SK-N-SH (cell line): Measurements from ENCODE around the gene TTC28.

ENCODE experiments used
- CTCF ChIP-seq: fragments of 200-600 bp; sonication (generic); IDR thresholded peaks from 2 replicates; pipeline ENCODE4 v1.6.1; 2017; ENCODE audit warnings: antibody characterized with exemption, mild to moderate bottlenecking, moderate library complexity
- EP300 ChIP-seq, 2 experiments: IDR thresholded peaks; 2 replicates each; pipeline versions ENCODE4 v1.4.0 to v1.6.1; 2012; ENCODE audit warnings: borderline replicate concordance in 1 of 2, low read depth in 1 of 2, low read length in 1 of 2
- JUND ChIP-seq: IDR thresholded peaks from 2 replicates; pipeline ENCODE4 v1.4.0; 2012
- RFX5 ChIP-seq: IDR thresholded peaks from 2 replicates; pipeline ENCODE4 v1.6.1; 2012; ENCODE audit warnings: mild to moderate bottlenecking, improper control_type of control experiment, low read length
- TF ChIP-seq, protein P1 (sequence below): IDR thresholded peaks from 2 replicates; pipeline ENCODE4 v1.6.1; 2012; ENCODE audit warnings: mild to moderate bottlenecking, low read depth, low read length, moderate library complexity

- TF ChIP-seq CTCF (no peak), EP300 (IDR thresholded peaks at IDR 0.05; ENCODE audit: borderline replicate concordance in 1 of 2, low read depth in 1 of 2, low read length in 1 of 2) (no peak), JUND (no peak), RFX5 (no peak)
- TF ChIP-seq, protein P1, sequence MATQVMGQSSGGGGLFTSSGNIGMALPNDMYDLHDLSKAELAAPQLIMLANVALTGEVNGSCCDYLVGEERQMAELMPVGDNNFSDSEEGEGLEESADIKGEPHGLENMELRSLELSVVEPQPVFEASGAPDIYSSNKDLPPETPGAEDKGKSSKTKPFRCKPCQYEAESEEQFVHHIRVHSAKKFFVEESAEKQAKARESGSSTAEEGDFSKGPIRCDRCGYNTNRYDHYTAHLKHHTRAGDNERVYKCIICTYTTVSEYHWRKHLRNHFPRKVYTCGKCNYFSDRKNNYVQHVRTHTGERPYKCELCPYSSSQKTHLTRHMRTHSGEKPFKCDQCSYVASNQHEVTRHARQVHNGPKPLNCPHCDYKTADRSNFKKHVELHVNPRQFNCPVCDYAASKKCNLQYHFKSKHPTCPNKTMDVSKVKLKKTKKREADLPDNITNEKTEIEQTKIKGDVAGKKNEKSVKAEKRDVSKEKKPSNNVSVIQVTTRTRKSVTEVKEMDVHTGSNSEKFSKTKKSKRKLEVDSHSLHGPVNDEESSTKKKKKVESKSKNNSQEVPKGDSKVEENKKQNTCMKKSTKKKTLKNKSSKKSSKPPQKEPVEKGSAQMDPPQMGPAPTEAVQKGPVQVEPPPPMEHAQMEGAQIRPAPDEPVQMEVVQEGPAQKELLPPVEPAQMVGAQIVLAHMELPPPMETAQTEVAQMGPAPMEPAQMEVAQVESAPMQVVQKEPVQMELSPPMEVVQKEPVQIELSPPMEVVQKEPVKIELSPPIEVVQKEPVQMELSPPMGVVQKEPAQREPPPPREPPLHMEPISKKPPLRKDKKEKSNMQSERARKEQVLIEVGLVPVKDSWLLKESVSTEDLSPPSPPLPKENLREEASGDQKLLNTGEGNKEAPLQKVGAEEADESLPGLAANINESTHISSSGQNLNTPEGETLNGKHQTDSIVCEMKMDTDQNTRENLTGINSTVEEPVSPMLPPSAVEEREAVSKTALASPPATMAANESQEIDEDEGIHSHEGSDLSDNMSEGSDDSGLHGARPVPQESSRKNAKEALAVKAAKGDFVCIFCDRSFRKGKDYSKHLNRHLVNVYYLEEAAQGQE = no peak
These were observed 425.2 kb downstream of the TTC28 start for GRCh38 chr22:28254396-28254795.
